ENCODE results near the gene DNMT3A.
A peak's percentile ranks its signal among the peaks of the same experiment; 100 is the strongest.

DNMT3A gene

GRCh38 chr2:25372405-25373268 is 30.9 kb upstream of the DNMT3A start:
- no peak for ATAC-seq

- peak in 1 of 2 donors; percentile 27 for ATAC-seq
Observed at GRCh38 chr2:25371253-25372241, 29.8 kb upstream of the DNMT3A start.

- ATAC-seq = no peak
Observed at GRCh38 chr2:25369876-25370275, 28.2 kb upstream of the DNMT3A start.

- ATAC-seq = no peak
Observed at GRCh38 chr2:25369439-25369838, 27.7 kb upstream of the DNMT3A start.

- ATAC-seq = no peak
Observed at GRCh38 chr2:25368660-25369059, 26.9 kb upstream of the DNMT3A start.

GRCh38 chr2:25367296-25367695 is 25.6 kb upstream of the DNMT3A start:
- no peak for ATAC-seq

- ATAC-seq = no peak
Observed at GRCh38 chr2:25366629-25367028, 24.9 kb upstream of the DNMT3A start.

- no peak for ATAC-seq
Observed at GRCh38 chr2:25365241-25365640, 23.5 kb upstream of the DNMT3A start.

GRCh38 chr2:25363733-25364132 is 22.0 kb upstream of the DNMT3A start:
- ATAC-seq = no peak

GRCh38 chr2:25362434-25363145 is 20.9 kb upstream of the DNMT3A start:
- peak; percentile 56 to 70 for ATAC-seq

GRCh38 chr2:25362049-25362433 is 20.3 kb upstream of the DNMT3A start:
- peak; percentile 92 to 95 for ATAC-seq

GRCh38 chr2:25361261-25362048 is 19.7 kb upstream of the DNMT3A start:
- ATAC-seq = no peak

GRCh38 chr2:25358836-25359235 is 17.1 kb upstream of the DNMT3A start:
- ATAC-seq = no peak

- no peak for ATAC-seq
Observed at GRCh38 chr2:25358249-25358815, 16.6 kb upstream of the DNMT3A start.

- ATAC-seq = no peak
Observed at GRCh38 chr2:25356088-25356487, 14.4 kb upstream of the DNMT3A start.

- no peak for ATAC-seq
Observed at GRCh38 chr2:25355270-25355669, 13.5 kb upstream of the DNMT3A start.

GRCh38 chr2:25354116-25354515 is 12.4 kb upstream of the DNMT3A start:
- ATAC-seq = no peak

GRCh38 chr2:25349397-25349796 is 7.7 kb upstream of the DNMT3A start:
- ATAC-seq = no peak

- ATAC-seq = no peak
Observed at GRCh38 chr2:25347846-25348245, 6.1 kb upstream of the DNMT3A start.

- ATAC-seq = peak; percentile 87 to 90
Observed at GRCh38 chr2:25347205-25347815, 5.6 kb upstream of the DNMT3A start.

- ATAC-seq = no peak
Observed at GRCh38 chr2:25343187-25343825, 1.6 kb upstream of the DNMT3A start.
